Epithelial cell of esophagus (primary cell): ENCODE measurements around the gene SFI1.

Experiments used
- DNase-seq: peaks from one replicate; pipeline ENCODE4 v3.0.0; 2010; ENCODE audit warnings: low read depth
- H3K4me3 ChIP-seq: 2 replicates; pipeline ENCODE4 v1.5.1; 2011; ENCODE audit warnings: mild to moderate bottlenecking, low read length, control low read depth
- TF ChIP-seq, protein P1 (sequence below): IDR thresholded peaks from 2 replicates; pipeline ENCODE4 v1.5.1; 2011; ENCODE audit warnings: low read depth, mild to moderate bottlenecking, low read length, control low read depth, inconsistent platforms; ENCODE audit not compliant: insufficient read depth; ENCODE audit errors: missing control alignments

The SFI1 gene

GRCh38 chr22:31605851-31606585 is 109.7 kb downstream of the SFI1 start:
- TF ChIP-seq, protein P1, sequence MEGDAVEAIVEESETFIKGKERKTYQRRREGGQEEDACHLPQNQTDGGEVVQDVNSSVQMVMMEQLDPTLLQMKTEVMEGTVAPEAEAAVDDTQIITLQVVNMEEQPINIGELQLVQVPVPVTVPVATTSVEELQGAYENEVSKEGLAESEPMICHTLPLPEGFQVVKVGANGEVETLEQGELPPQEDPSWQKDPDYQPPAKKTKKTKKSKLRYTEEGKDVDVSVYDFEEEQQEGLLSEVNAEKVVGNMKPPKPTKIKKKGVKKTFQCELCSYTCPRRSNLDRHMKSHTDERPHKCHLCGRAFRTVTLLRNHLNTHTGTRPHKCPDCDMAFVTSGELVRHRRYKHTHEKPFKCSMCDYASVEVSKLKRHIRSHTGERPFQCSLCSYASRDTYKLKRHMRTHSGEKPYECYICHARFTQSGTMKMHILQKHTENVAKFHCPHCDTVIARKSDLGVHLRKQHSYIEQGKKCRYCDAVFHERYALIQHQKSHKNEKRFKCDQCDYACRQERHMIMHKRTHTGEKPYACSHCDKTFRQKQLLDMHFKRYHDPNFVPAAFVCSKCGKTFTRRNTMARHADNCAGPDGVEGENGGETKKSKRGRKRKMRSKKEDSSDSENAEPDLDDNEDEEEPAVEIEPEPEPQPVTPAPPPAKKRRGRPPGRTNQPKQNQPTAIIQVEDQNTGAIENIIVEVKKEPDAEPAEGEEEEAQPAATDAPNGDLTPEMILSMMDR = no peak
- peak; percentile 26 for DNase-seq
- H3K4me3 ChIP-seq = no peak overlapping the region

GRCh38 chr22:31607696-31608095 is 111.4 kb downstream of the SFI1 start:
- TF ChIP-seq, protein P1 = no peak
- no peak overlapping the region for H3K4me3 ChIP-seq
- DNase-seq = no peak

DNA sequence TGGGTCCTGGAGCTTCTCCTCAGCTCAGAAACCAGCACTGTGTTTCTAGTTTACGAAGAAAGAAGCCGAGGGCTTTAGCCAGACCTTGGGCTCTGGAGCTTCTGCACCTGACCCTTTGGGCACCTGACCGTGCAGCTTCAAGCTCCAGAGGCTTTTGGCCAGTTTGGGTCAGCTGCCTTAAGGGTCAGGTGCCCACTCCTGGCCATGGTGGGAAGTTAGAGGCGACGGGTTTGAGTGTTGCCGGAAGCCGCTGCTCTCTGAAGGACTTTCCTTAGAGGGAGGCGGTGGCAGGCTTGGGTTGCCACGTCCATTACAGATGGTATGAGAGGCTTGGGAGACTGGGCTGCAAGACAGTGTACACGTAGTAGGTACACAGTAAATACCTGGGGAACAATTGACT is 113.4 kb downstream of the SFI1 start:
- TF ChIP-seq, protein P1 = no peak
- no peak overlapping the region for H3K4me3 ChIP-seq
- no peak for DNase-seq

GRCh38 chr22:31610611-31611010 is 114.3 kb downstream of the SFI1 start:
- DNase-seq = no peak
- TF ChIP-seq, protein P1 = no peak
- no peak overlapping the region for H3K4me3 ChIP-seq

DNA sequence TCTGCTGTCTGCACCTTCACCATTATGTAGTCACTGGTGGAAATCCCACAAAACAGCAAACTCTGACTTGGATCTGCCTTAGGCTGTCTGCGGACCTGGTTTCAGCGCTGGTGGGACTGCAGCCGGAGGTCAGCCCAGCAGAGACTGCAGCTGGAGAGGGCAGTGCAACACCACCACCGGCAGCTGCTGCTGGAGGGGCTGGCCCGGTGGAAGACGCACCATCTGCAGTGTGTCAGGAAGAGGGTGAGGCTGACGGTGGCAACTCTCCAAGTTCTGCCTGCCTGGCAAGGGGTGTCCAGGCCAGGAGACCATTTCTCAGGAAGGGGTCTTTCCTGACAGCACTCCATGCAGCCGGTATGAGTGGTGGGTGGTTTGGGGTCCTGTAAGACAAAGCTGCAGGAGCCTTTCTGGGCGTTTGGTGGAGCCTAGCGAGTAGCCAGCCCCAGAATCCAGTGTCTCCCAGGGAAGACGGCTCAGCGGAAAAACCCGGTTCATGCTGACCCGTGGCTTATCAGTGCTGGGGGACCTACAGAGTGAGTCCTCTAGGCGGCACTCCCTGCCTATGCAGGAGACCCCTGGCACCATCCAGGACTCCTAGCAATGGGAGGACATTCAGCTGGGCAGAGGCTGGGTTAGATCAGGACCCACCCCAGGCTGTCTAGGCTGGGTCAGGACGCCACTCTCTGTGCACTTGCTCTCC is 114.9 kb downstream of the SFI1 start:
- TF ChIP-seq, protein P1 = no peak
- no peak overlapping the region for H3K4me3 ChIP-seq
- no peak for DNase-seq

DNA sequence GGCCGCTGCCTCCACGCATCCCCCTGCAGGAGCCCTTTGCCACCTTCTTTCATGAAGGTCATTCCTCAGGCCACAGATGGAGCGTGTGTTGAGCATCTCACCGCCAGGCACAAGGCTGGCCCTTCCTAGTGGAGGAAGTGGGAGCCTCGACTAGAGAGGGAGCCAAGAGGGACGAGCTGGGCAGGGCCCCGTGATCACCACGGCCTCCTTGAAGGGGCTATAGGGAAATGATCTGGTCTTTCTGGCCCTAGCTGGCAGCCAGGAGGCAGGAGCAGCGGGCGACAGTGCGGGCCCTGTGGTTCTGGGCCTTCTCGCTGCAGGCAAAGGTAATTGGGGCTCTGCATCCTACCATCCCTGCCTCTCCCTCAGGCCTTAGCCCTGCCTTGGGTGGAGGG is 116.6 kb downstream of the SFI1 start:
- TF ChIP-seq, protein P1 = no peak
- no peak overlapping the region for H3K4me3 ChIP-seq
- no peak for DNase-seq

- DNase-seq = no peak
- TF ChIP-seq, protein P1 = no peak
- H3K4me3 ChIP-seq = no peak overlapping the region
Measured at GRCh38 chr22:31613286-31613903, 117.1 kb downstream of the SFI1 start.
